Measurements from ENCODE around the gene NMT2.
"Not testable (repeated sequence)": the region's sequence is repeated elsewhere in the genome, so short reads cannot be mapped to it uniquely, and the experiment has no call there.

Gene NMT2

GRCh38 chr10:15208221-15208620 lies 39.7 kb upstream of the NMT2 start:
- no peak for DNase-seq (ENCODE audit: insufficient read length, low spot score)
- TF ChIP-seq, protein P1, sequence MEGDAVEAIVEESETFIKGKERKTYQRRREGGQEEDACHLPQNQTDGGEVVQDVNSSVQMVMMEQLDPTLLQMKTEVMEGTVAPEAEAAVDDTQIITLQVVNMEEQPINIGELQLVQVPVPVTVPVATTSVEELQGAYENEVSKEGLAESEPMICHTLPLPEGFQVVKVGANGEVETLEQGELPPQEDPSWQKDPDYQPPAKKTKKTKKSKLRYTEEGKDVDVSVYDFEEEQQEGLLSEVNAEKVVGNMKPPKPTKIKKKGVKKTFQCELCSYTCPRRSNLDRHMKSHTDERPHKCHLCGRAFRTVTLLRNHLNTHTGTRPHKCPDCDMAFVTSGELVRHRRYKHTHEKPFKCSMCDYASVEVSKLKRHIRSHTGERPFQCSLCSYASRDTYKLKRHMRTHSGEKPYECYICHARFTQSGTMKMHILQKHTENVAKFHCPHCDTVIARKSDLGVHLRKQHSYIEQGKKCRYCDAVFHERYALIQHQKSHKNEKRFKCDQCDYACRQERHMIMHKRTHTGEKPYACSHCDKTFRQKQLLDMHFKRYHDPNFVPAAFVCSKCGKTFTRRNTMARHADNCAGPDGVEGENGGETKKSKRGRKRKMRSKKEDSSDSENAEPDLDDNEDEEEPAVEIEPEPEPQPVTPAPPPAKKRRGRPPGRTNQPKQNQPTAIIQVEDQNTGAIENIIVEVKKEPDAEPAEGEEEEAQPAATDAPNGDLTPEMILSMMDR (IDR thresholded peaks at IDR 0.05; ENCODE audit: insufficient read depth, missing control alignments): no peak
- FAIRE-seq: no peak

DNA sequence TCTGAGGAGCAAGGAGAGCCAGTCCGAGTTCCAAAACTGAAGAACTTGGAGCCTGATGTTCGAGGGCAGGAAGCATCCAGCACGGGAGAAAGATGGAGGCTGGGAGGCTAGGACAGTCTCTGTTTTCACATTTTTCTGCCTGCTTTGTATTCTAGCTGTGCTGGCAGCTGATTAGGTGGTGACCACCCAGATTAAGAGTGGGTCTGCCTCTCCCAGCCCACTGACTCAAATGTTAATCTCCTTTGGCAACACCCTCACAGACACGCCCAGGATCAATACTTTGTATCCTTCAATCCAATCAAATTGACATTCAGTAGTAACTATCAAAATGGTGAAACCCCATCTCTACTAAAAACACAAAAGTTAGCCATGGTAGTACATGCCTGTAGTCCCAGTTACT lies 38.9 kb upstream of the NMT2 start:
- not testable (repeated sequence) for FAIRE-seq; DNase-seq (ENCODE audit: insufficient read length, low spot score)

GRCh38 chr10:15202639-15203038 lies 34.1 kb upstream of the NMT2 start:
- FAIRE-seq (no peak), DNase-seq (ENCODE audit: insufficient read length, low spot score) (no peak)
- TF ChIP-seq, protein P1 (IDR thresholded peaks at IDR 0.05; ENCODE audit: insufficient read depth, missing control alignments): no peak

DNA sequence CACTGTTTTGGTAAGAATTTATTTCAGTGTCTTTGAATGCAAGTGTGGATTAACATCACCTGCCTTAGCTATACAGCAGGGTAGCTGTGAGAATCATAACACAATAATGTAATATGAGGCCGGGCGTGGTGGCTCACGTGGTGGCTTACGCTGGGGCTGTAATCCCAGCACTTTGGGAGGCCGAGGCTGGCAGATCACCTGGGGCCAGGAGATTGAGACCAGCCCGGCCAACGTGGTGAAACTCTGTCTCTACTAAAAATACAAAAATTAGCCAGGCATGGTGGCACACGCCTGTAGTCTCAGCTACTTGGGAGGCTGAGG lies 33.8 kb upstream of the NMT2 start:
- not testable (repeated sequence) for DNase-seq (ENCODE audit: insufficient read length, low spot score); FAIRE-seq

DNA sequence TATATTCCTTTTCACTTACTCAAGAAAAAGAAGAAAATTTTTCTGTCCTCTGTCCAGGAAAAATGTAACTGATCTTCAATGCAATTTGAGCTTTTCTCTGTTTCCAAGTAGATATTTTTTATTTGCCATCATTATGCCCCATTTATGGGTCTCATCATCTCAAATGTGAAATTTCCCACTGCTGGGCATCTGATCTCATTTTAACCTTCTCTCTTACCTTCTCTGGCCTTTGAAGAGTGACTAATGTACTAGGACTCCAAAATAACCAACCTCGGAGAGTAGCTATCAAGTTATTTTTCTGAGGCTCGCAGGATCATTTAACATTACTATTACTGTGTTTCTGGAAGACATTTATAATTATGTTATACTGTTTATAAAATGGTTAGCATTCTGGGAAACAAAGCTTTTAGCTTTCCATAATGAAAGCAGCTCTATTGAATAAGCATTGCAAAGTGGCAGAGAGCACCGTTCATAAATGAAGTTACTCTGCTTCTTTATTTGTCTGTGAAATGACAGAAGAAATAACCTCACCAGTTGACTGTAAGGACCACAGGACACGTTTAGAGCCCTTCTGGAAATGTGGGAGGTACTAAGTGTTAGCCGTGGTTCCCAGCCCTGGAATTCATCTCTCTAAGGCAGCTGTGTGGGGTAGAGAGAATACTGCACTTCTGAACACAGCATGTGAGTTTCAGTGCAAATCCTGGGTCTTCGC lies 33.3 kb upstream of the NMT2 start:
- TF ChIP-seq, protein P1 (IDR thresholded peaks at IDR 0.05; ENCODE audit: insufficient read depth, missing control alignments): no peak
- no peak for DNase-seq (ENCODE audit: insufficient read length, low spot score)
- FAIRE-seq: no peak

GRCh38 chr10:15200626-15201025 lies 32.1 kb upstream of the NMT2 start:
- TF ChIP-seq, protein P1 (IDR thresholded peaks at IDR 0.05; ENCODE audit: insufficient read depth, missing control alignments): no peak
- DNase-seq (ENCODE audit: insufficient read length, low spot score) (no peak), FAIRE-seq (no peak)

DNA sequence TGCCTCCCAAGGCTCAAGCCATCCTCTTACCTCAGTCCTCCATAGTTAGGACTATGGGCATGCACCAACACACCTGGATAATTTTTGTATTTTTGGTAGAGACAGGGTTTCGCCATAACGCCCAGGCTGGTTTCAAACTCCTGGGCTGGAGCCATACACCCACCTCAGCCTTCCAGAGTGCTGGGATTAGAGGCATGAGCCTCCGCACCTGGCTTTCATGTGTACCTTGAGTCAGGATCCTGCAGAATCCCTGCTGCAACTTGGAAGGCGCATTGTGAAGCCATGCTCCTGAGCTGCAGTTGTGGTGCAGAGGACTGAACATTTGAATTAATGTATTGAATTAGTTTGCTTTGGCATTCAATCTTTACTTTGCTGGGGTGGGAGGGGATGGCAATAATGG lies 29.4 kb upstream of the NMT2 start:
- DNase-seq (ENCODE audit: insufficient read length, low spot score): no peak
- FAIRE-seq: no peak
- TF ChIP-seq, protein P1 (IDR thresholded peaks at IDR 0.05; ENCODE audit: insufficient read depth, missing control alignments): no peak

GRCh38 chr10:15197276-15197675 lies 28.8 kb upstream of the NMT2 start:
- FAIRE-seq (no peak), DNase-seq (ENCODE audit: insufficient read length, low spot score) (no peak)
- TF ChIP-seq, protein P1 (IDR thresholded peaks at IDR 0.05; ENCODE audit: insufficient read depth, missing control alignments): no peak

Data from D721Med (cell line).